GM19395 (cell line): ENCODE measurements around the gene PLCH2.
"Not testable (repeated sequence)": the region's sequence is repeated elsewhere in the genome, so short reads cannot be mapped to it uniquely, and the experiment has no call there.

Experiments
- ATAC-seq: cut with Tn5 transposase; IDR thresholded peaks from one replicate; pipeline ENCODE4 v1.9.1; 2021; ENCODE audit warnings: mild to moderate bottlenecking, moderate library complexity; ENCODE audit not compliant: unreplicated experiment

The PLCH2 gene

DNA sequence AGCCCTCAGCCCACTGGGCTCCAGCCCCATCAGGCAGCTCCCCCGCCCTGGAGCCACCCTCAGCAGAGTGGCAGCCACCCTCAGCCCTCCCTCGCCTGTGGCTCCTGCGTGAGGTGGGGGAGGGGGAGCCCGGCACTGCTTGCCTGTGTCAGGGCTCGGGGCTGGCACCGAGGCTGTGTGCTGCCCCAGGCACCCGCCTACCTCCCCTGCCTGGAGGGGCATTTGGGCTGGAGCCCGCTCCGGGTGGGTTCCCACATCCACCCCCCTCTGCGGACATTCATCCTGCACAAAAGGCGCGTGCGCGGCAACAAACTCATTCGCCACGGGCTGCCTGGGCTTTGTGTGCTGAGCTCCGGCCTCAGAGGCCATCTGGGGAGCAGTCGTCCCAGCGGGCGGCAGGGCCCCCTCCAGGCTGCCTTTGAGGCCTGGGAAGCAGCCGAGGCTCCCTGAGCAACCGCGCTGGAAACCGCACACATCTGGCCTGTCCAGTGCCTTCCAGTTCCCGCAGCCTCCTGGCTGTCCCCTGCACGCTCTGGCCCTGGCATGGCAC, 67.5 kb downstream of the PLCH2 start:
- ATAC-seq, result no peak

GRCh38 chr1:2544093-2544874, 68.2 kb downstream of the PLCH2 start:
- no peak for ATAC-seq

GRCh38 chr1:2544875-2545640, 69.0 kb downstream of the PLCH2 start:
- no peak for ATAC-seq

DNA sequence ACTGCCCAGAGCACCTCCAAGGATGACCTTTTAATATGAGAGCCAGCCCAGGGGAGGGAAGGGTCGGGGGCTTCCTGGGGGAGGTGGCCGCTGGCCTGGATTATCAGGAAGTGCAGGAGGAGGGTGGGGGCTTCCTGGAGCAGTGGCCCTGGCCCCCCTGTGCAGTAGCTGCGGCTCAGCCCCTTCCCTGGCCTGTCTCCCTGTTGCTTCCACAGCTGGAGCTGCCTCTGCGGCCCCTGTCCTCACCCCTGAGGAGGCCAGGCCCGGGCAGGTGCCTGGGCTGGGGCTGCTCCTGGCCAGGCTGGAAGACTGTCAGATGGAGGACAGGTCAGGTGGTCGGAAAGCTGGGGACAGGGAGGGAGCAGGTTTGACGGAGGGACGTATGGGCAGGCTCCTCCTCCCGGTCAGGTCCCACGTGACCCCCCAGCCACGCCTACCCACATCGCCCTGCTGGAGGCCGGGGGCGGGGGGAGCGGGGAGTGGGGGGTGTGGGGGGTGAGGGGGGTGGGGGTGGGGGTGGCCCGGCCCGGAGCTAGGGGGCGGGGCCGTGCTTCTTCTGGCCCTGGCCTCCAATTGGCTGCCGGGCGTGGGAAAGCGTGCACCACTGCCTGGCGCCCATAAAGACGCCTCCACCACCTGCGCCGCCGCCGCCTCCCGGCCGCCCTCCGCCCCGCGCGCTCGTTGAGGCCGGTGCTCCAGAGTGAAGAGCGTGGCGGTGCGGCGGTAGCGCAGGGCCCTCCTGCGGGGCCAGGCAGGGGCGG, 69.8 kb downstream of the PLCH2 start:
- peak; percentile 25 for ATAC-seq

- peak; percentile 39 for ATAC-seq
Measured at GRCh38 chr1:2546515-2547209, 70.6 kb downstream of the PLCH2 start.

DNA sequence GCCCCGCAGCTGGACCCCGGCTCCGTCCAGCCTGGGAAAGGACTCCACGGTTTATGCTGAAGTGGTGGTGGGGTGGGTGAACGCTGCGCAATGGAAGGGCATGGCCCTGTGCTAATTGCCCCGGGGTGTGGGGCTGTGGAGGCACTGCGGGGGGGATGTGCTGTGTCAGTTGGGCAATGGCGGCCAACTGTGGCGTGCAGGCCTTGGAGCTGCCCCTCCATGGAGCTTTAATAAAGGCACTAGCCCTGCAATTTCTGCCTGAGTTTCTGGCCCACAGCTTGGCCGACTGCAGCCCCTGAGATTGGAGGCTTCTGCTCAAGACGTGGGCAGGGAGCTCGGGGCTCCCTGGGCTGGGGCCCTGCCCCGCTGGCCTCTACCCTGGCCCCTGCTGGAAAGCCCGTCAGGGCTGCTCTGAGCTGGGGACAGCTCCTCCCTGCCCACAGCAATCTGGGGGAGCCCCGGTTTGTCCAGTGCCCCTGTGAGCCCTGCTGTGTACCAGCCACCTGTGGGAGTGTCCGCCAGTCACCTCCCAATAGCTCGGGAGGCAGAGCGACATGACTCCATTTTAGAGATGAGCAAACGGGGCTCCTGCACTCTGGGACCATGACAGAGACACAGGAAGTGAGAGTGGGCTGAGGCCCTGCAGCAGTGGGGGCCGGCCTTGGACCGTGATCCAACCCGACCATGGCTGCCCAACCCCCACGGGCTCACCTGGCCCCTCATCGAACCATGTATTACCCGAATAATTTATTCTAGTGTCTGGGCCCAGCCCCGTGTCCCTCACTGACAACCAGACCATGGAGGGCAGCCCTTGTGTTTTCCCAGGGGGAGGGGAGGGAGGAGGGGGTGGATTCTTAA, 71.3 kb downstream of the PLCH2 start:
- ATAC-seq, result no peak

GRCh38 chr1:2548068-2548589, 72.0 kb downstream of the PLCH2 start:
- ATAC-seq, result peak; percentile 19

GRCh38 chr1:2549367-2550029, 73.4 kb downstream of the PLCH2 start:
- not testable (repeated sequence) for ATAC-seq

DNA sequence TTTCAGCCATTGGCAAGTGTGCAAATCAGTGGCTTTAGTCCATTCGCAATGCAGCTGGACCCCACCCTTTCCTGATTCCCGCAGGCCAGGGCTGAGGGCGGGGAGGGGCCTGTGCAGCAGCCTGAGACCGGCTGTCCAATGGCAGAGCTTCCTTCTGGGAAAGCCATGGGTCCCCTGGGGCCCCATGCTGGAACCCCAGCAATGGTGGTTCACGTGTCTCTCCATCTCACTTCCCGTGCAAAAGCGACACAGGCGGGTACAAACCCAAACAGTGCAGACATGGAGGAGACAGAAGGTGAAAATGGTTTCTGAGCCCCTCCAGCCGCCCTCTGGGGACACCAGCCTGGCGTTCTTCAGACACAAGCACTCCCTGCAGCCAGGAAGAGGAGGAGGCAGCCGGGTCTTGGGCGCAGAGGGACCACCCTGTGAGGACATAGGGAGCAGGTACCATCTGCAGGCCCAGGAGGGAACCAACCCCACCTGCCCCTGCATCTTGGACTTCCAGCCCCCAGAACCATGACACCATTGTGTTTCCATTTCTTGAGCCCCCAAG, 74.3 kb downstream of the PLCH2 start:
- ATAC-seq, result not testable (repeated sequence)

DNA sequence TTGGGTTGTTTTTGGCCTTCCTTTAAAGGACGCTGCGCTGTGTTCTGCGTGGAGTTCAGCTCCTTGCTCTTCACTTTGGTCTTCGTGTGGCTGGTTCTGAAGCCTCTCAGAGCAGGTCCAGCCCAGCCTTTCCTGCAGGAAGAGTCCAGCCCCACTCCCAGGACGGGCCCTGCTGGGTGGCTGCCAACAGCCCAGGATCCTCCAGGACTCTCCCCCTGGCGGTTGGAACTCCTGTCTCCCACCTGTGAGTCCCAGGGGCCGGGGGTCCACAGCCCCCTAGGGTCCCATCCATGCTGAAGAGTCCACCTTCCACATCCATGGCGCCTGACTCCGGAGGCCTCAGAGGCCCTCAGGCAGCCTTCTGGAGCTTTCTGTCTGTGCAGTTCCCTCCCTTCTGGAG, 75.5 kb downstream of the PLCH2 start:
- ATAC-seq, result not testable (repeated sequence)

DNA sequence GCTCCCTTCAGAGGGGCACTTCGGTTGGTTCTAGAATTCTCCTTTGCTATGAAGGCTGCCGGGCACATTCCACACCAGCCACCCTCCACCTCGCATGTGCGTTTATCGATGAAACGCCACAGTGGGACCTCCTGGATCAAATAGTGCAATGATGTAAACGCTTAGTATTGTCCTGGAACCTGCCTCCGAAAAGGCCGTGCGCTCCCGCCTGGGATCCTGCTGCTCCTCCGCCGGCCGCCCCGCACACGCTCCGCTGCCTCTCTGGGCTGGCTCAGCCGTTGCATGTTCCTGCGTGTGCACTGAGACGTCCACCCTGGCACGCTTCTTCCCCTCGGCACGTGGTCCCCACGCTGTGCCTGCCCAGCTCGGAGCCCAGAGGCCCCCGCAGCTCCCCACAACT, 76.1 kb downstream of the PLCH2 start:
- ATAC-seq, result no peak

- ATAC-seq, result not testable (repeated sequence)
Measured at GRCh38 chr1:2553076-2553475, 77.0 kb downstream of the PLCH2 start.

- ATAC-seq, result no peak
Measured at GRCh38 chr1:2553871-2554620, 78.0 kb downstream of the PLCH2 start.

DNA sequence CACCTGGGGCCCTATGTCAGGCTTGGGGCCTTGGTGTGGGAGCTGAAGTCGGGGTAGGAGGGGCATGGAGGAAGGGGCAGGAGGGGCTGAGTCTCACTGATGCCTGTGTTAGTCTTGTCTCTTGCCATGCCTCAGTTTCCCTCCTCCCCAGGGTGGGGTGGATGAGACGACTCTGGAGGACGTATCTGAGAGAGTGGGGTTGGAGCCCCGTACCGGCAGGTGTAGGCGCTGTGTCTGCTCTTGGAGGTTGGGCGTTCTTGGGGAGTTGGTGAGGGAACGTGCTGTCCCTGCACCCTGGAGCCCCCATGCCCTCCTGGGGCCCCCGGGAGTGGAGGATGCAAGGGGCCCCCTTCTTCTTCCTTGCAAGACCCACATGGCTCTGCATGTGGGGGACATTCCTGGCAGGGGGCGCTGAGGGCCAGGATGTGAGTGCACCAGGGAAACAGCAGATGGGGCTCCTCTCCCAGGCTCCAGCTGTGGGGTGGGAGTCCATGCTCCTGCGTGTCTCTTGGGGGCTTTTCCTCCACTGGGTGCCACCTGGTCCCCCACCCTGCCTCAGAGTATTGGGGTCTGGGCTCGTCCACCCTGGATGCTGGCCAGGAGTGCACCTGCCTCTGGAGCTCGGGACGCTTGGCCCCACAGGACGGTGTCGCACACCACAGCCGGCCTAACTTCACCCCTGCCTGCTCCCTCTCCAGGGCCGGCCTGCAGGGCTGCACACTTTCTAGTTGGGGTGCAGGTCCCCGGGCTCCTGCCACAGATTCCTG, 78.7 kb downstream of the PLCH2 start:
- no peak for ATAC-seq
